Panc1 (cell line): Measurements from ENCODE around the gene AGPS. TPM values are rescaled to one million over a fixed set of nuclear protein-coding genes. Genes with fewer than 3 reads are reported as not detected.

Experiments used
- ATAC-seq: fragments of 200-7000 bp; cut with Tn5 transposase; 2 replicates; pipeline ENCODE4 v1.9.1; 2020; ENCODE audit warnings: mild to moderate bottlenecking, moderate library complexity
- BruUV-seq: library from RNA; stranded (reverse); fragments of 400-500 nt; replicated peaks from 2 replicates; lab custom pipeline; 2021; lab: Mats Ljungman, UMichigan
- CTCF ChIA-PET: fragments of 300-600 bp; sonication (Branson Sonifier 250); formaldehyde crosslinking; loops from one replicate; lab custom pipeline; 2022; ENCODE audit warnings: antibody characterized with exemption; lab: Charles Lee
- POLR2A ChIA-PET: fragments of 300-600 bp; sonication (Branson Sonifier 250); formaldehyde crosslinking; loops from one replicate; lab custom pipeline; 2022; ENCODE audit warnings: antibody characterized with exemption; lab: Charles Lee
- DNase-seq: peaks from one replicate; pipeline ENCODE4 v3.0.0-alpha.2; 2010; ENCODE audit warnings: low read depth, low spot score
- H3K27ac ChIP-seq: 2 replicates; pipeline ENCODE4 v1.5.1; 2011; ENCODE audit warnings: mild to moderate bottlenecking, low read length, inconsistent platforms
- H3K27me3 ChIP-seq: fragments of 200-500 bp; sonication (Bioruptor generic); 2 replicates; pipeline ENCODE4 v1.6.0; 2014; ENCODE audit warnings: low read length, inconsistent platforms; ENCODE audit not compliant: control insufficient read depth, insufficient read depth
- H3K36me3 ChIP-seq: fragments of 200-500 bp; sonication (Bioruptor generic); 2 replicates; pipeline ENCODE4 v1.5.1; 2014; ENCODE audit warnings: inconsistent platforms, mild to moderate bottlenecking, low read length, moderate library complexity; ENCODE audit not compliant: control insufficient read depth, insufficient read depth
- H3K4me1 ChIP-seq: 2 replicates; pipeline ENCODE4 v1.5.1; 2011; ENCODE audit warnings: inconsistent platforms, mild to moderate bottlenecking, low read length, moderate library complexity; ENCODE audit not compliant: control insufficient read depth, insufficient read depth
- H3K4me3 ChIP-seq, 2 experiments: 2 replicates each; pipeline ENCODE4 v1.5.1; 2011 to 2012; ENCODE audit warnings: low read depth in 2 of 2, low read length in 2 of 2, mild to moderate bottlenecking in 2 of 2, inconsistent platforms in 1 of 2, moderate library complexity in 1 of 2
- H3K9me3 ChIP-seq: fragments of 200-500 bp; sonication (Bioruptor generic); 2 replicates; pipeline ENCODE4 v1.5.1; 2014; ENCODE audit warnings: low read depth, mild to moderate bottlenecking, inconsistent platforms, low read length, moderate library complexity; ENCODE audit not compliant: control insufficient read depth, insufficient read depth
- CTCF ChIP-seq: fragments of 450-650 bp; IDR thresholded peaks from 2 replicates; pipeline ENCODE4 v1.5.1; 2017; ENCODE audit warnings: mild to moderate bottlenecking
- POLR2AphosphoS5 ChIP-seq: IDR thresholded peaks from 2 replicates; pipeline ENCODE4 v1.6.1; 2012; ENCODE audit warnings: mild to moderate bottlenecking, low read depth, low read length, moderate library complexity
- REST ChIP-seq, 2 experiments: IDR thresholded peaks; 2 replicates each; pipeline ENCODE4 v1.6.1; 2011 to 2012; ENCODE audit warnings: low read depth in 2 of 2, control low read depth in 1 of 2, low read length in 1 of 2, mild to moderate bottlenecking in 1 of 2, moderate library complexity in 1 of 2; ENCODE audit not compliant: insufficient read depth in 1 of 2
- SIN3A ChIP-seq: IDR thresholded peaks from 2 replicates; pipeline ENCODE4 v1.6.1; 2012; ENCODE audit warnings: low read depth, mild to moderate bottlenecking, low read length, moderate library complexity, borderline replicate concordance; ENCODE audit not compliant: insufficient read depth
- TCF7L2 ChIP-seq: IDR thresholded peaks from 2 replicates; pipeline ENCODE4 v1.6.1; 2011; ENCODE audit warnings: mild to moderate bottlenecking, low read depth, low read length, inconsistent platforms
- in situ Hi-C: cut with HindIII; loops from 2 replicates; pipeline ENCODE4 v1.10.0; 2016; ENCODE audit warnings: low sequenced_read_pairs, low pct_unique_long_range_greater_than_20kb
- intact Hi-C: fragments of 100-400 bp; cut with micrococcal nuclease; formaldehyde crosslinking; loops from one replicate; pipeline ENCODE4 v1.10.0; 2022; ENCODE audit not compliant: unreplicated experiment
- total RNA-seq: library from RNA; stranded (reverse); gene quantifications from one replicate; pipeline ENCODE4 v1.2.1, GENCODE V29; 2021; ENCODE audit not compliant: unreplicated experiment

Gene AGPS
- total RNA-seq, 1 experiment from 2014 or later: 68.7 TPM

GRCh38 chr2:177548636-177549035 is 156.1 kb downstream of the AGPS start:
- no TSS peak for BruUV-seq
- H3K27ac ChIP-seq: no peak overlapping the region

GRCh38 chr2:177549171-177549570 is 156.6 kb downstream of the AGPS start:
- ChIA-PET CTCF (no interaction called here), POLR2A (no interaction called here)
- no peak for TF ChIP-seq REST (IDR thresholded peaks at IDR 0.05; ENCODE audit: insufficient read depth in 1 of 2, low read depth in 2 of 2, low read length in 1 of 2)
- TF ChIP-seq TCF7L2: no peak
- no peak for TF ChIP-seq POLR2AphosphoS5
- no peak for TF ChIP-seq SIN3A
- no peak for TF ChIP-seq CTCF
- no peak for DNase-seq
- in situ Hi-C loops: no loop called here
- H3K9me3 ChIP-seq: no peaks in the 10 kb centered on the region
- no peak overlapping the region for H3K27ac ChIP-seq
- no peak overlapping the region for H3K4me3 ChIP-seq
- ATAC-seq: no peak
- no peaks in the 10 kb centered on the region for H3K36me3 ChIP-seq
- peaks cover under 1% of the 10 kb centered on the region; the same call in 1 of the 2 replicates for H3K27me3 ChIP-seq
- no TSS peak for BruUV-seq
- intact Hi-C loops: no loop called here
- no peaks in the 10 kb centered on the region; the same call in 1 of the 2 replicates for H3K4me1 ChIP-seq

More at GRCh38 chr2:177548636-177549035, 156.1 kb downstream of the AGPS start:
- Histone ChIP-seq H3K36me3 (no peaks in the 10 kb centered on the region), H3K4me1 (no peaks in the 10 kb centered on the region; the same call in 1 of the 2 replicates), H3K9me3 (no peaks in the 10 kb centered on the region), H3K27me3 (no peaks in the 10 kb centered on the region), H3K4me3 (no peak overlapping the region)
- no peak for DNase-seq
- intact Hi-C loops: no loop called here
- in situ Hi-C loops: no loop called here
- CTCF ChIA-PET: no interaction called here
- ATAC-seq: no peak
- POLR2A ChIA-PET: no interaction called here
- no peak for TF ChIP-seq TCF7L2
- TF ChIP-seq CTCF: no peak
- TF ChIP-seq POLR2AphosphoS5: no peak
- no peak for TF ChIP-seq REST (IDR thresholded peaks at IDR 0.05; ENCODE audit: insufficient read depth in 1 of 2, low read depth in 2 of 2, low read length in 1 of 2)
- no peak for TF ChIP-seq SIN3A
